ENCODE results near the gene COL6A6.

The COL6A6 gene

DNA sequence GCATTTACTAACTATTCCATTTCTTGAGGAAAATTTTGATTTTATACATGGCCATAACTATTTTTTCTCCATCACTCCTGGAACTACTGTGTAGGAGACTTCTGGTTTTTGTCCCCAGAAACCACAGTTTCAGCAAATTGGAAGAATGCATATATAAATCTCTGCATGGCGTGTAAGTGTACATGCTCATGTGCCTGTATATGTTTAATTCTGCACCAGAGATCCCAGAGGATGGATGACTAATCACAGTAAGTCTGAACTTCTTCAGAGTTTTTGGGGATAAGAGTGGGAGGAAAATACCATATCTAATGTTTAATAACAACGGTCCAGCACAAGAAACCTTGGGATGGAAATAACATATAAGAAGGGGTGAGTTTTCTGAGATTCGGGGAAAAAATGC lies 10.9 kb upstream of the COL6A6 start:
- Histone ChIP-seq H3K36me3 (ENCODE audit: control insufficient read depth, low read depth, low read length) (no peaks in the 10 kb centered on the region), H3K9ac (ENCODE audit: low read length) (no peak overlapping the region), H3K9me3 (ENCODE audit: control insufficient read depth, low read depth, low read length) (no peaks in the 10 kb centered on the region), H3K4me3 (ENCODE audit: low read length) (no peak overlapping the region), H3K4me1 (ENCODE audit: control insufficient read depth, low read depth, low read length) (no peaks in the 10 kb centered on the region), H3K27ac (ENCODE audit: low read length) (no peak overlapping the region), H3K27me3 (ENCODE audit: control insufficient read depth, insufficient read depth, low read length) (no peaks in the 10 kb centered on the region)

DNA sequence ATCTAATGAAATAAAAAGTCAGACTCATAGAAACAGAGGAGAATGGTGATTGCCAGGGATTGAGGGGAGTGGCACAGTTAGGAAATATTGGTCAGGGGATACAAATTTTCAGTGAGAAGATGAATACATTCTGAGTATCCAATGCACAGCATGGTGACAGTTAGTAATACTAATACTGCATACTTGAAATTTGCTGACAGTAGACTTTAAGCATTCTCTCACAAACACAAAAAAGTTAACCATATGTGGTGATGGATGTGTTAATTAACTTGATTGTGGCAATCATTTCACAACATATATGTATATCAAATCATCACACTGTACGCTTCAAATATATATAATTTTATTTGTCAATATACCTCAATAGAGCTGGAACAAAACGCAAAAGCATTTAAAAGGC lies 9.2 kb upstream of the COL6A6 start:
- no peaks in the 10 kb centered on the region for H3K4me1 ChIP-seq (ENCODE audit: control insufficient read depth, low read depth, low read length)
- H3K27me3 ChIP-seq (ENCODE audit: control insufficient read depth, insufficient read depth, low read length) = no peaks in the 10 kb centered on the region
- no peaks in the 10 kb centered on the region for H3K36me3 ChIP-seq (ENCODE audit: control insufficient read depth, low read depth, low read length)
- no peaks in the 10 kb centered on the region for H3K9me3 ChIP-seq (ENCODE audit: control insufficient read depth, low read depth, low read length)
- H3K4me3 ChIP-seq (ENCODE audit: low read length) = no peak overlapping the region
- no peak overlapping the region for H3K27ac ChIP-seq (ENCODE audit: low read length)
- H3K9ac ChIP-seq (ENCODE audit: low read length) = no peak overlapping the region

DNA sequence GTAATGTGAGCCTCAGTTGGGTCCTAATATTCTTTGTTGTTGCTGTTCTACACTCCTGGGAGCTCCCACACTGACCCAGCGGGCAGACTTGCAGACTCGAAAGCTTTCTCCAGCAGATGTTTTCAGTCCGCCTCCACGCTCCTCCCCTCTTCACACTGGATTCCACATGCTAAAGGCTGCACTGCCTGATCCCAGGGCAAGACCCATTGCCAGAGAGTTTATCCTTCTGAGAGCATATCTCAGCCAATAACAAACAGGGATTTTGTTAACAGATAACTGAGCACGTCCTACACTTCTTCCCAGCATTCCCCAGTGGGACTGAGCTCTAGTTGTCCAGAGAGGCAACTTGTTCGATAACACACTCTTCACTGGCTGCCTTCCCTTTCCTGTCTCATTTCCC lies 8.0 kb upstream of the COL6A6 start:
- Histone ChIP-seq H3K4me1 (ENCODE audit: control insufficient read depth, low read depth, low read length) (no peaks in the 10 kb centered on the region), H3K4me3 (ENCODE audit: low read length) (no peak overlapping the region), H3K9ac (ENCODE audit: low read length) (no peak overlapping the region), H3K27me3 (ENCODE audit: control insufficient read depth, insufficient read depth, low read length) (no peaks in the 10 kb centered on the region), H3K9me3 (ENCODE audit: control insufficient read depth, low read depth, low read length) (no peaks in the 10 kb centered on the region), H3K27ac (ENCODE audit: low read length) (no peak overlapping the region), H3K36me3 (ENCODE audit: control insufficient read depth, low read depth, low read length) (no peaks in the 10 kb centered on the region)

DNA sequence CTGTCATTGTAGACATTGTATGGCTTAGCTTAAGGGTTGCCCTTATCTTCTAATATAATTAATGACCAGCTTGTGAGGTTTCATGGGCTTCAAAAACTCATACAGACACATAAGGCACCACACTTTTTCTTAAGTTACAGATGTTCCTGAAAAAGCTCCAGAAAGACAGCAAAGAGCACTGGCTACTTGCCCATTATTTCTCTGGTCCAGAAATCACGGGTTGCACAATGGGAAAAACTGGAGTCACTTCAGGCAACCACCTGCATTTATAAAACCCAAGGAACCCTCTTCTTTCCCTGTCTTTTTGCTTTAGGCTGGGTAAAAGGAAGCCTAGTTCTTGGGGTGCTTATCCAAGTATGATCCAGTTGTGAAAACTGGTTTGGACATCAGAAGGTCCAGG lies 2.3 kb upstream of the COL6A6 start:
- peaks cover 3% of the 10 kb centered on the region for H3K4me1 ChIP-seq (ENCODE audit: control insufficient read depth, low read depth, low read length)
- no peak overlapping the region for H3K27ac ChIP-seq (ENCODE audit: low read length)
- no peak overlapping the region for H3K4me3 ChIP-seq (ENCODE audit: low read length)
- no peaks in the 10 kb centered on the region for H3K9me3 ChIP-seq (ENCODE audit: control insufficient read depth, low read depth, low read length)
- no peaks in the 10 kb centered on the region for H3K36me3 ChIP-seq (ENCODE audit: control insufficient read depth, low read depth, low read length)
- H3K27me3 ChIP-seq (ENCODE audit: control insufficient read depth, insufficient read depth, low read length) = peaks cover 34% of the 10 kb centered on the region
- H3K9ac ChIP-seq (ENCODE audit: low read length) = no peak overlapping the region

DNA sequence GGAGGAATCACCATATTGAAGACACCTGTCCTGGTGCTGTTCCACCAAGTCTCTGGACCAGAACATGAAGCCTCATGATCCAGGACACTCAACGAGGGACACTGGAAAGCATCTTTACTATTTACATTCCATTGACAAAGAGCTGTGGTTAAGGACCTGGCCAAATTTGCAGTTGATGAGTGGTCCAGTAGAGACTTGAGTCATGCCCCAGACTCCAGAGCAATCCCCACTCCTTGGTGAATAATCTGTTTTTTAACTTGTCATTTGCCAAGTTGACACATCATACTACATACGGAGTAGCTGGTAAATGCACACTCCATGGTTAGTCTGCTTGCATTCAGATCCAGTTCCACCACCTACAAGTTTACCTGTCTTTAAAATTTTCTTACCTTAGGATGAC lies 1.2 kb upstream of the COL6A6 start:
- no peak overlapping the region for H3K4me3 ChIP-seq (ENCODE audit: low read length)
- no peak overlapping the region for H3K27ac ChIP-seq (ENCODE audit: low read length)
- H3K27me3 ChIP-seq (ENCODE audit: control insufficient read depth, insufficient read depth, low read length) = peaks cover 34% of the 10 kb centered on the region
- H3K36me3 ChIP-seq (ENCODE audit: control insufficient read depth, low read depth, low read length) = no peaks in the 10 kb centered on the region
- no peak overlapping the region for H3K9ac ChIP-seq (ENCODE audit: low read length)
- no peaks in the 10 kb centered on the region for H3K9me3 ChIP-seq (ENCODE audit: control insufficient read depth, low read depth, low read length)
- peaks cover 3% of the 10 kb centered on the region for H3K4me1 ChIP-seq (ENCODE audit: control insufficient read depth, low read depth, low read length)

DNA sequence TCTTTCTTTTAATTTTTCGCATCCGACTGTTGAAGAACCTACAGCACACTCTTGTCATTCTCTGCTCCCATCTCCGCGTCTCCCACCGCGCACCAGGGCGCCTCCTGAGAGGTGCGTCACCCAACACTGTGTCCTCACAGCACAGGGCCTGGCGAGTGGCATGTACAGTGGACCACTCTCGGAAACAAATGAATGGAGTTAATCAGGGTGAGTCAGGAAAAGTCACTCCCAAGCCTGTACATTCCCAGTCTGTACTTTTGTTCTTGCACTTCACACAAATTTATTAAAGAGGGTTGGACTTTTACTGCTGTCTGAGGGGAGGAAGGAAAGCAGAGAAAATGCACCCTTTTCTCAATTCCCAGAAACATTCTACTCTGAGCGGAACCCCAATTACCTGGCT lies 625 bp downstream of the COL6A6 start:
- Histone ChIP-seq H3K9ac (ENCODE audit: low read length) (no peak overlapping the region), H3K4me3 (ENCODE audit: low read length) (peak overlapping the region; percentile 73), H3K36me3 (ENCODE audit: control insufficient read depth, low read depth, low read length) (no peaks in the 10 kb centered on the region), H3K9me3 (ENCODE audit: control insufficient read depth, low read depth, low read length) (no peaks in the 10 kb centered on the region), H3K27ac (ENCODE audit: low read length) (no peak overlapping the region), H3K4me1 (ENCODE audit: control insufficient read depth, low read depth, low read length) (peaks cover 3% of the 10 kb centered on the region), H3K27me3 (ENCODE audit: control insufficient read depth, insufficient read depth, low read length) (peaks cover 34% of the 10 kb centered on the region)

DNA sequence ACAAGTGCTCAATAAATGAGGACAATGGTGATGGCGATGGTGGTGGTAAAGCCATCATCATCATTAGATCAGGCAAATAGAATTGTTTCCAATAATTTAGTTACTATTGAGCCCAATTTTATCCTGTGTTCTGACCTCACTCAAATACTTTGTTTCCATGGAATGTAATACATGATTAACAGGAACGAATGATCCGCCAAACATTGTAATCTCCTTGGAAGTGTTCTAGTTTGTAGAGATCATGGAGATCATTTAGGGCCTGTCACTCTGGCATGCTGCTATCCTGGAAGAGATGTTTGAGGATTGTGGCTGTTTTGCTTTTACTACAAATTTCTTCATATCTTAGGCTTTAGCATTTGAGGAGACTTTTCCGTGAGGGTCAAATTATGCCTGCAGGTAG lies 2.8 kb downstream of the COL6A6 start:
- Histone ChIP-seq H3K4me3 (ENCODE audit: low read length) (no peak overlapping the region), H3K4me1 (ENCODE audit: control insufficient read depth, low read depth, low read length) (peaks cover 3% of the 10 kb centered on the region), H3K9ac (ENCODE audit: low read length) (no peak overlapping the region), H3K27me3 (ENCODE audit: control insufficient read depth, insufficient read depth, low read length) (peaks cover 34% of the 10 kb centered on the region), H3K9me3 (ENCODE audit: control insufficient read depth, low read depth, low read length) (no peaks in the 10 kb centered on the region), H3K36me3 (ENCODE audit: control insufficient read depth, low read depth, low read length) (no peaks in the 10 kb centered on the region), H3K27ac (ENCODE audit: low read length) (no peak overlapping the region)

DNA sequence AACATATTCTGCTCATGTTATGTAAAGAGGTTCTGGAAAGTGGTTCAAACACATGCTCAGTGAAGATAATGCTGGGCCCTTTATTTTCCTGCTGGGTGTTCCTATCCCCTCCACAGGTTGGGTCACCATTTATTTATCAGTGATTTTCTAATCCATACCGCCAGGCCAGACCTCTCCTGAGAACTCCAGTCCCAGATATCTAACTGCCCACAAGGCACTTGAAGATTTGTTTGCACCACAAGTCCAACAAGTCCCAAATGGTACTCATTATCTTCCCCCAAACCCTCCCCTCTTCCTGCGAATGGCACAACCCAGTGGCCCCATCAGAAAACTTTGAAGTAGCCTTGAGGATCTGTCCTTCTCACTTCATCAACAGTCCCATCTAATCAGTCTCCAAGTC lies 5.4 kb downstream of the COL6A6 start:
- Histone ChIP-seq H3K9ac (ENCODE audit: low read length) (no peak overlapping the region), H3K9me3 (ENCODE audit: control insufficient read depth, low read depth, low read length) (no peaks in the 10 kb centered on the region), H3K4me3 (ENCODE audit: low read length) (no peak overlapping the region), H3K27me3 (ENCODE audit: control insufficient read depth, insufficient read depth, low read length) (peaks cover 11% of the 10 kb centered on the region), H3K36me3 (ENCODE audit: control insufficient read depth, low read depth, low read length) (no peaks in the 10 kb centered on the region), H3K4me1 (ENCODE audit: control insufficient read depth, low read depth, low read length) (peaks cover 3% of the 10 kb centered on the region), H3K27ac (ENCODE audit: low read length) (no peak overlapping the region)

DNA sequence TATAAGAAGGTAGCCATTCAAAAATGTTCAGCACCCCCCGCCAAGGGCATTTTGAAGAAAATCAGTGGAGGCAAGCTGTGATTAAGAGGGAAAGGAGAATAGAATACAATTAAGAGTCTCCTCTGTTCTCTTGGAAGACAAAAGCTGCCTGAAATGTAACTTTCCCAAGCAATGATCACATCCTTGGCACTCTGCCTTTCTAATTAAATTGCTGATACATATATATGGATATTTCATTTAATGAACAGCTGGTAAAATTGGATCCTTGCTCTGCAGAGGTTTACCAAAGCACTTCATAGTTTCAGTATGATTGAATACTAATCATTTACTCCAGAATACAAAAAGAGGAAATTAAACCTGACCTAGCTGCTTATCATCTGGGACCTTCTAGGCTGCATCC lies 10.4 kb downstream of the COL6A6 start:
- no peaks in the 10 kb centered on the region for H3K27me3 ChIP-seq (ENCODE audit: control insufficient read depth, insufficient read depth, low read length)
- H3K36me3 ChIP-seq (ENCODE audit: control insufficient read depth, low read depth, low read length) = no peaks in the 10 kb centered on the region
- no peaks in the 10 kb centered on the region for H3K9me3 ChIP-seq (ENCODE audit: control insufficient read depth, low read depth, low read length)
- peaks cover 6% of the 10 kb centered on the region for H3K4me1 ChIP-seq (ENCODE audit: control insufficient read depth, low read depth, low read length)
- H3K27ac ChIP-seq (ENCODE audit: low read length) = no peak overlapping the region
- no peak overlapping the region for H3K4me3 ChIP-seq (ENCODE audit: low read length)
- no peak overlapping the region for H3K9ac ChIP-seq (ENCODE audit: low read length)

DNA sequence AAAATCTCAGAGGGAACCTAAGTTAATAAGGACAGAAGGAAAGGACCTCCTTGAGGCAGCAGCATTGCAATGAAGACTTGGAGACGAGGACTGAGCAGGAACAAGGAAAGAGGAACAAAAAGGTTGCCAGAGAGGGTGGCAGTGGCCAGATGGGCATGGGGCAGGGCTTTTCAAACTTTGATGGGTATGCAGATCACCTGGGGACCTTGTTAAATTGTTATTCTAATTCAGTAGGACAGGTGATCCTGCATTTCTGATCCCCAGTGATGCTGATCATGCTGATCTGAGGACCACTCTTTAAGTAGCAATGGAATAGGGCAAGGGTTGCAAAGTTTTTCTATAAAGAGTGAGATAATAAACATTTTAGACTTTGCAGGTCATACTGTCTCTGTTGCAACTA lies 11.1 kb downstream of the COL6A6 start:
- Histone ChIP-seq H3K9ac (ENCODE audit: low read length) (no peak overlapping the region), H3K36me3 (ENCODE audit: control insufficient read depth, low read depth, low read length) (no peaks in the 10 kb centered on the region), H3K9me3 (ENCODE audit: control insufficient read depth, low read depth, low read length) (no peaks in the 10 kb centered on the region), H3K4me3 (ENCODE audit: low read length) (no peak overlapping the region), H3K4me1 (ENCODE audit: control insufficient read depth, low read depth, low read length) (peaks cover 6% of the 10 kb centered on the region), H3K27me3 (ENCODE audit: control insufficient read depth, insufficient read depth, low read length) (no peaks in the 10 kb centered on the region), H3K27ac (ENCODE audit: low read length) (no peak overlapping the region)

DNA sequence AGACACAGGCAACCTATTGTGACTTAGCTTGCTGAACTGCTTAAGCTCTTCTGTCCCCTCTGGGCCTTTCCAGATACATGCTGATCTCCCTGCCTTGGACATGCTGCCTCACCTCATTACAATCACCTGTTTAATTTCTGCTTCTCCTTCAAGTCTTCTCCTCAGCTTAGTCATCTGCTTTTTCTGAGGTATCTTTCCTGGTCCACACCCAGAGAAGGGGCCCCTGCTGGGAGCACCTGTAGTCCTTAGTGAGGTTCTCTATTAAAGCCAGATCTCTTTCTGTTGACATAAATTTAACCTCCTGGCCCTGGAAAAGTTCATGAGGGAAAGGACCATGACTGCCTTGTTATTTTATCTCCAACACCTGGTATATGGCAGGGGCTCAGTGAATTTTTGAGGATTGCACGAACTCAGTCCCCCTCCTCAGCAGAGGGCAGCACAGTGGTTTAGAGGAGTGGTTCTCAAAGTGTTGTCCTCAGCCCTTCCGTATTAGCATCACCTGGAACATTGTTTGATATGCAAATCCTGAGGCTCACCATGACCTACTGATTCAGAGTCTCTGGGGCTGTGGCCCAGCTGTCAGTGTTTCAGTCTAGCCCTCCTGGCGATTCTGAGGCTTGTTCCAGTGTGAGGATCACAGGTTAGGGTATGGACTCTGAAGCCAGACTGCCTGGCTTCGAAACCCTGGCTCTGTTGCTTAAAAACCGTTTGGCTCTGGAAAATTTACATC lies 12.7 kb downstream of the COL6A6 start:
- no peak overlapping the region for H3K9ac ChIP-seq (ENCODE audit: low read length)
- H3K9me3 ChIP-seq (ENCODE audit: control insufficient read depth, low read depth, low read length) = no peaks in the 10 kb centered on the region
- H3K4me1 ChIP-seq (ENCODE audit: control insufficient read depth, low read depth, low read length) = peaks cover 6% of the 10 kb centered on the region
- no peaks in the 10 kb centered on the region for H3K27me3 ChIP-seq (ENCODE audit: control insufficient read depth, insufficient read depth, low read length)
- H3K27ac ChIP-seq (ENCODE audit: low read length) = no peak overlapping the region
- no peaks in the 10 kb centered on the region for H3K36me3 ChIP-seq (ENCODE audit: control insufficient read depth, low read depth, low read length)
- no peak overlapping the region for H3K4me3 ChIP-seq (ENCODE audit: low read length)

DNA sequence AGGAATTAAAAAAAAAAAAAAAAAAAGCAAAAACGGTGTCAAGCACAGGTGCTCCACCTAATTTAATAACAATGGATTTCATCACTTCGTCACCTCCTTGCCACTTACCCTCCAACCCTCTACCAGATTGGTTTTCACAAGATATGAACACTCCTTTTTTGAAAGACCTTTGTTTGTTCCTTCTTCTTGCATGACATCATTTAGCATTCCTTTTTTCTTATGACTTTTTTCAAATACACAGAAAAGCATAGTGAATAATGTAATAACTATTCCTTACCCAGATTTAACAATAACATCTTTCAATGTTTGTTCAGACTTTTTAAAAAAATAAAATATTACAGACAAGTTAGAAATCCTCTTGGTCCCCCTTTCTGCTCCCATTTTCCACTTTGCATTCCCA lies 16.3 kb downstream of the COL6A6 start:
- H3K36me3 ChIP-seq (ENCODE audit: control insufficient read depth, low read depth, low read length) = no peaks in the 10 kb centered on the region
- no peaks in the 10 kb centered on the region for H3K9me3 ChIP-seq (ENCODE audit: control insufficient read depth, low read depth, low read length)
- no peak overlapping the region for H3K9ac ChIP-seq (ENCODE audit: low read length)
- H3K27ac ChIP-seq (ENCODE audit: low read length) = no peak overlapping the region
- no peaks in the 10 kb centered on the region for H3K27me3 ChIP-seq (ENCODE audit: control insufficient read depth, insufficient read depth, low read length)
- peaks cover 6% of the 10 kb centered on the region for H3K4me1 ChIP-seq (ENCODE audit: control insufficient read depth, low read depth, low read length)
- H3K4me3 ChIP-seq (ENCODE audit: low read length) = no peak overlapping the region

All from iPS-18a (cell line).